ENCODE data around the gene WARS2.
"Not testable (repeated sequence)": the region's sequence is repeated elsewhere in the genome, so short reads cannot be mapped to it uniquely, and the experiment has no call there.

Gene WARS2

DNA sequence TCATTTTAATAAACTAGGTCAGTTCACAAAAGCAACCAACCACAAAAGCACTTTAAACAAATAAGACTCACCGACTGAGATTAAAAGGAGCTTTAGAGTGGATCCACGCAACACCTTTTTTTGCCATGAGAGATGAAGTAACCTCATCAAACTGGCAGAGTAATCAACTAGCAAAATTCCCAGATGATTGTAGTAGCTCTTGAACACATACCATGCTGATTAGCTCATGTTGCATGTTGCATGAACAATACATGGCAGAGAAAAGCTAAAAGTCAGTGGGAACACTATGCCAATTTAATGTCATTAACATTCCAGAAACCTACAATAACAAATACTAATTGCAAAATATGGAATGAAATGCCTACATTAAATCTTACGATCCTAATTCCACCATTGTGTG is 4.1 kb downstream of the WARS2 start:
- DNase-seq: no peak

DNA sequence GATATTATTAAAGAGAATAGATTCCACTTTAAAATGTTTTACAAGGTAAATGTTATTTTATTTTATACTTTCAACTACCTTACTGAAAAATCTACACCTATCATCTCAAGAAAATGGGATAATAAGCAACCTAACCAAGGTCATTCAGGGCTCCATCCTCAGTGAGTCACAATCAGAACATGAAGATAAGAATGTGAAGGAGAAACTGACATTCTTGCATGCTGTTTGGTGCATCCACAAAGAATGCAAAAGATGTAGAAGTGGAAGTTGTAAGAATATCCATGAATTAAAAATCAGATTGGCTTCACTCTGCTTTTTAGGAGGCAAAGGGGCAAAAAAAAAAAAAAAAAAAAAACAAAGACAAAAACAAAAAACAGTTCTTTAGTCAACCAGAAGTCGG is 6.5 kb downstream of the WARS2 start:
- DNase-seq: no peak

DNA sequence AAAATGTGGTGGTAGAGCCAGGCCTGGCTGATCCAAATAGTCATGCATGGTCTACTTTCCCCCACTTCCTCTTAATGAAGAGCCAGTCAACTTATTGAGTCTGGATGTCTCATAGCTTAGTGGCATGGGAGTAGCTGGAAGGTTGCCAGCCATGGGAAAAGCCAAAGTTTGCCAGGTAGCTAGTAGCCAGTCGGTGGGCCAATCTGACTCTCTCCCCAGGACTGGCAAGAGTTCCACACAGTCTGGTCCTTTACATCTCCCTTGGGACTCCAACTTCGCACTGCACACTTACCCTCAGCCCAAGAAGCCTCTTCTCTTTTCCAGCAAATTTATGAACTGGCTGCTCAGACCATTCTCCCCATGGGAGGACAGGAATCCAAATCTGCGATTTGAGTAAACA is 8.3 kb downstream of the WARS2 start:
- no peak for DNase-seq

DNA sequence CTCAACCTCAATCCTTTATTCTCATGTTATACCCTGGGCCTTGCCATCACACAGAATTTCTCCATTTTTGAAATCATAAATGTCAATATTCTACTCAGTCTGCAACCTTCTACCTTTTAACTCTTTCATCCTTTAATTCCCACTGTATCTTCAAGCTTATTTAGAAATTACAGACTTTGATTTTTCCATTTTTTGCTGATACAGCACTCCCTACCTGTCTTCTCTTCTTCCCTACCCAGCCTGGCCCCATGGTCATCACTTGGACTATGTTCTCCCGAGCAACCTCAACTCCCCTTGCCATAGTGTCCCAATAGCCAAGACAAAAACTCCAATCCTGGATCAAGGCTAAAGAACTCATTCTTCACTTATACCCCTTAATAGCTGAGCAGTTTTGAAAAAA is 14.6 kb downstream of the WARS2 start:
- DNase-seq: no peak

DNA sequence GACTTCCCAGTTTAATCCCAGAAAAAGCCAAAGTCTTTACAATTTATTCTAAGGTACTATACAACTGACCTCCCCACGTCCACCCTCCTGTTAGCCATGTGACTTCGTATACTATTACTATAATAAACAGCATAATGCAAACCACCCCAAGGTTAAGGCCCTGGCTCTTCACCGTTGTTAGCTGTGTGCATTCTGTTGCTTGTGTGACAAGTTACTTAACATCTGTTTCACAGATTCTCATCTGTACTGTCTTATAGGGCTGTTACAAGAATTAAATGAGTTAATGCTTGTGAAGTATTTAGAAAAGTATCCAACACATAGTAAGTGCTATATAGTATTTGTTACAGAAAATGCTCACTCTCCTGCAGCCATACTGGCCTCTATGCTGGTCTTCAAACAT is 15.7 kb downstream of the WARS2 start:
- no peak for DNase-seq

DNA sequence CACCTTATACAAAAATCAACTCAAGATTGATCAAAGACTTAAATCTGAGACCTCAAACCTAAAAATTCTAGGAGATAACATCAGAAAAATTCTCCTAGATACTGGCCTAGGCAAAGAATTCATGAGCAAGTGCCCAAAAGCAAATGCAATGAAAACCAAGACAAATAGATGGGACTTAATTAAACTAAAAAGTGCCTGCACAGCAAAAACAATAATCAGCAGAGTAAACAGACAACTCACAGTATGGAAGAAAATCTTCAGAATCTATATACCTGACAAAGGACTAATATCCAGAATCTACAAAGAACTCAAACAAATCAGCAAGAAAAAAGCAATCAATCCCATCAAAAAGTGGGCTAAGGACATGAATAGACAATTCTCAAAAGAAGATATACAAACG is 18.6 kb downstream of the WARS2 start:
- DNase-seq: not testable (repeated sequence)

DNA sequence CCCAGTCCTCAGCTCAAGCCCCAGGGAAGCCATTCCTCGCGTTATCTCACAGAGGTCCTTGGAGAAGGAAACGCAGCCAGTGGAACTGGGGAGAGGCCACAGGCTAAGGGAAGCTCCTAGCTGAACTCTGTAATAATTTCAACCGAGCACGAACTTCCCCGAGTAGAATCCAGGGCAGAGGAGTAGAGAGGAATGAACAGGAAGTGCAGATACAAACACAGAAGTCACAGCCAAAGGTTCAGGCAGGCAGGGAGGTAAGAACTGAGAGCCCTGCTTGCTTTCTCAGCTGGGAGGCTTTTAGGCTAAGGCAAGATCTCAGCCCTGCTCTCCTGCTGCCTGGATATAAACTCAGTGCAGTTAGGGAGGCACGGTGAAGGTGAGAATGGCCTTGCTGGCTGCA is 23.7 kb downstream of the WARS2 start:
- no peak for DNase-seq

DNA sequence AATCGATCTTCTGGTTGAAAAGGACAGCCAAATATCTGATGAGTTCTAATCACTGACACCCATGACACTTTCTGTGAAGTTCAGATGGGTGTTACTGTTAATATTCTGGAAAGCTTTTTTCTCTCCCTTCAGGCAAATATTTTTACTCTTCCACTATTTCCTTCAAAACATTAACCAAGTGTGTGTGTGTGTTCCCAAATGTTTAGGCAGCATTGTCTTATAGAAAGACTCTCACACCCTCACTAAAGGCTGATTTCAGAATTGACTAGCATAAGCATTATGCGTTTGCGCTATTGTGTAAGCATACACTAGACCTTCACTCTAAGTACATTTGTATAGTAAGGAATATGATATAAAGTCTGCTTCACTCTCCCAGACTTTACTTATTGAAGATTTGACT is 24.7 kb downstream of the WARS2 start:
- DNase-seq: no peak

DNA sequence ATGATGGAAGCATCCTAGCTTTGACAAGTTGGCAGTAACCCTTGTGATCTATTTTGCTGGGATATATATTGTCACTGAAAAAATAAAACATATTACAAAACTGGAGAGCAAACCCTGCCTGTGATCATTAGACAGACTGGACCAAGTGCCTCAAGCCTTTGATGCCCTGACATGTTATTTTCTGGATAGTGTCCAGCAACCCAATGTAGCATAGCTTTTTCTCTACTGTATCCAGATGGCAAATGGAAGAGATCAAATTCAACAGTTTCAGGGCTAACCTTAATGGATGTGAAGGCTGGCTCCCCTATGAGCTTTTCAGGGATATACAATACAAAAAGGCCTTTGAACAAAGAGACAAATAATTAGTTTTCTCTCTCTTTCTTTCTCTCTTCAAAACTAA is 25.1 kb downstream of the WARS2 start:
- no peak for DNase-seq

DNA sequence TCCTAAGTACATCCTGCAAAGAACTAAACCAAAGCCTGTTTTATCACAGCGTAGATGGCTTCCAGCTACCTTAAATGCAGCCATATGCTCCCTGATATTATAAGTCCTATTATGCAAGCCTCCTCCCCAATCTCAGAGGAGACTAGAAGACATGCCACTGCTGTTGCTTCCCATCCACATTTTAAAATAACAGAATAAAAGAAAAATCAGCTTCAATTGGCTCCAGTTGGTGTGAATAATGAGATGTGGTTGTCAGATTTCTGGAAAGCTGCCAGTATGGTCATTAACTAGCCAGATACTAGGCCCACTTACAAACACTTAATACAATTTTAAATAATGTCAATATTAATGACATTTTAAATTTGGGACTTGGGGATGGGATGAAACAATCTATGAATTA is 25.7 kb downstream of the WARS2 start:
- DNase-seq: no peak

DNA sequence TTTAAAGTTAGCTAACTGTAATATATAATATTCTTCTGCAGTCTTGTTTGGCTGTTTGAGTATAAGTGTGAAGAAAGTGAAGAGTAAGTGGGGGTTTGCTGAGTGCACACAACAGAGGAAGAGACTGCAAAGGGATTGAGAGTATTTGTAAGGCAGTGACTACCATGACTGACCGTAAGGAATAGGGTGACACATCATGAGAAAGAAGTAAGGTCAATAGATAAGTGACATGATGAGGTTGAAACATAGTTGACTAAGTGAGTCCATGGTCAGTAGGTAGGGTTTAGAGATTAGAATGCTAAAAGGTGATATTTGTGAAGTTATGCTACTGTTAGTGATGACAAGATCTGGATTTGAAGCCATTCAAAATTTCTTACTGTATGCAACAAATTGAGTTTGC is 27.7 kb downstream of the WARS2 start:
- no peak for DNase-seq

DNA sequence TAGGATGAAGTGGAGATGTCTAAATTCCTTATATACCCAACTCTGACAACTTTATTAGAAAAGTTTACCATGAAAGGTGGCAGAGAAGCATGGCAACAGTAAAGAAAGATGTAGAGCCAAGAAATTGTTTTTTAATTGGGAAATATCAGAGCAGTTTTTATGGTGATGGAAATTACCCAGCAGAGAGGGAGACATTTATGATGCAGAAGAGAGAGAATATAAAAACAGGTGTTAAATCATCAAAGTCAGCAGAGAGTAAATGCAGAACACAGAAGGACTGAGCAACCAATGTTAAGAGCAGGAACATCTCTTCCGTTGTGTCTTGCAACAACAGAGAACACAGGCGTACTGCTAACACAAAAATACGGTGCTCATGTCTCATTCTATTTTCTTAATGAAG is 28.2 kb downstream of the WARS2 start:
- DNase-seq: no peak

DNA sequence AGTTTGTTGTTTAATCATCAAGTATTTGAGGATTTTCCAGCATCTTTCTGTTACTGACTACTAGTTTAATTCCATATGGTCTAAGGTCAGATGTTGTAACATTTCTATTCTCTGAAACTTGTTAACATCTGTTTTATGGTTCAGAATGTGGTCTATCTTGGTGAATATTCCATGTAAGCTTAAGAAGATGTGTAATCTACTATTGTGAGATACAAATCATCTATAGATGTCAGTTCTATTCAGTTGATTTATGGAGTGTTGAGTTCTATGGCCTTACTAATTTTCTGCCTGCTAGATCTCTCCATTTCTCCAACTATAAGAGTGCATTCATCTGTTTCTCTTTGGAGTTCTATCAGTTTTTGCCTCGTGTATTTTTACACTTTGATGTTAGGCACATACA is 31.5 kb downstream of the WARS2 start:
- no peak for DNase-seq

DNA sequence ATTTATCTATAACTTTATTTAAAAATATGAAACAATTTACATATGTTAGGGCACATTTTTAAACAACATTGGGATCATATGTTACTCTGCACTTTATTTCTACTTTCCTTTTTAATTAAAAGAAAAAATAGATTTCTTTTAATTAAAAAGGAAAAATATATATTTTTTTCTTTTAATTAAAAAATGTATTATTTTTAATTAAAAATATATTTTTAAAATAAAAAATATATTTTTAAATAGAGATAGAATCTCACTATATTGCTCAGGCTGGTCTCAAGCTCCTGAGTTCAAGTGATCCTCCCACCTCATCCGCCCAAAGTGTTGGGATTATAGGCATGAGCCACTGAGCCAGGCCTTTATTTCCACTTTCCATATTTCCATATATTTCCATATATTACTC is 36.7 kb downstream of the WARS2 start:
- DNase-seq: no peak

DNA sequence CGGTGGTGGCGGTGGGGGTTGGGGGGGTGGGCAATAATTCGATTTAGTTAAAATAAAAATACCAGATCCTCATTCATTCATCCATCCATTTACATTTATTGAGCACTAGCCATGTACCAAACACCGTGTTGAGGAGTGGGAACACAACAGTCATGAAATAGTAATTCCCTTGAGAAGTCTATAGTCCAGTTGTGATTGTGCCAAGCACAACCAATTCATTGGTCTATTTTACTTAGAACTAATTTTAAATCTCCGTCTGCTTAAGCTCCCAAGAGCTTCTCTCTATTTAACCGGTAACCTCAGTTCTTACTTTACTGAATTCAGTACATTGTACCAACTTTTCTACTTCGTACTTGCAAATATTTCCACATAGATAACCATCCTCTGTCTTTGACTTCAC is 38.4 kb downstream of the WARS2 start:
- DNase-seq: no peak

DNA sequence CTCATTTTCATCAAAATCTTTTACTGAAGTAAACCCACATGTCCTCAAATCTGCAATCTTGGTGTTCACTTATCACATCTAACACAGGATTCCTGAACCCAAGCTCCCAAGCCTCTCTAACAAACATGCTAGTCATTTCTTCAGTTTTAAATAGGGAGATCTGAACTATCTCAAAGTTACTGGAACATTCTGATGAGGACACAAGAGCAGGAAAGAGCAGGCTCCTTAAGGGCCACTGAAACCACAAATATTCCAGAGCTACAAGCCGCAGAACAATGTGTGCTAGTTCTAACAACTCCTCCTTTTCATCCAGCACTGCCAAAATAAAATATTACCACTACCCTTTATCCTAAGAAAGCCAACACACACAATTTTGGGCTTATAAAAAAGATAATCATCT is 38.9 kb downstream of the WARS2 start:
- no peak for DNase-seq

DNA sequence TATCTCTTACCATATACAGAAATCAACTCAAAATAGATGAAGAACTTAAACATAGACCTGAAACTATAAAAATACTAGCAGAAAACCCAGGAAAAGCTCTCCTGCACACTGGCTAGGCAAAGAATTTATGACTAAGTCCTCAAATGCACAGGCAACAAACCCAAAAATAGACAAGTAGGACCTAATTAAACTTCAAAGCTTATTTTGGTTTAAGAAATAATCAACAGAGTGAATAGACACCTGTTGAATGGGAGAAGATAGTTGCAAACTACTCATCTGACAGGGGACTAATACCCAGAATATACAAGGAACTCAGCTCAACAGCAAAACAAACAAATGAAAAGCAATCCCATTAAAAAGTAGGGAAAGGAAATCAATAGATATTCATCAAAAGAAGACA is 40.7 kb downstream of the WARS2 start:
- no peak for DNase-seq

DNA sequence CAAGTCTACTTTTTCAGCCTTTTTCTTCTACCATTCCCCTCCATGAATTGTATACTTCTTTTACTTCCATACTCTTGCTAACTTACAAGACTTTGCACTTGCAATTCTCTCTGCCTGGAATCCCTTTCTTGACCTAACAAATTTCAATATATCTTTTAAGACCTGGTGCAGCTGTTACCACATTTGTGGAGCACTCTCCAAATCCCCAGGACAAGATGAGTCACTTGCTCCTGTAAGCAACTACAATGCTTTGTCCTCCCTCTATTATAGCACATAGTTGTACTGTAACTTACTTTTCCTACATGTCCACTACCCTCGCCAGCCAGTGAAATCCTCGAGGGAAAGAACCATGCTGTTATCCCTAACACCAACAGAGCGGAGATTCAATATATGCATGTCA is 43.1 kb downstream of the WARS2 start:
- DNase-seq: no peak

DNA sequence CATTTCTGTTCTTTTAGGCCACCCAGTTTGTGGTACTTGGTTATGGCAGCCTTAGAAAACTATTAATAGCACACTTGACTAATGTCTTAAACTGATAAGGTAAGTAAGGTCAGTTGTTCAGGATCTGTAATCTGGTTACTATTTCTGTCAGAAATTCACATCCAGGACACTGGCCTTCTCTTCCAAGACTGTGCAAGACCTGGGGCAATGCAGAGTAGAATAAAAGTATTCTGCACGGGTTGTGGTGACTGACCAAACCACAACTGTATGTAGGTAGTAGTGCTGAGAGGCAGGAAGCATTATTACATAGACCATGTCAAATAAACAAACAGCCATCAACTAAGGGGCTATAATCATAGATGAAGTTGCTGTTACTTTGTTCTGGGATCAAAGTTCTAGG is 46.7 kb downstream of the WARS2 start:
- DNase-seq: no peak

DNA sequence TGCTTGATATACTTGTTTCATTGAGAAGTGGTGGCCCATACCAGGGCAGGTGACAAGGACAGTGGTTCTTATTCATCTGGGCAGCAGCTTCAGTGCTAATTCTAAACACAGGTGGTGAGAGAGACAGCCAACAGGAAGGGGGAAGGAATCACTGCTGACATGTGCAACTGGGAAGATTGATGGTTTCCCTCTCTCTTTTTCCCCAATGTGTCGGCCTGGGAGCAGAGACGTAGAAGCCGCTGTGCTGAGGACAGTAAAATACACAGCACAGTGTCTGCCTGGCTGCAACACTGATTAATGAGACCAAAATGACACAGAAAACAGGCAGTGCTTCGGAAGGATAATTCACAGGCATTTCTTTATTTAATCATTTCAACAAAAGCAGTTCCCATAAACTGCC is 48.8 kb downstream of the WARS2 start:
- DNase-seq: no peak

DNA sequence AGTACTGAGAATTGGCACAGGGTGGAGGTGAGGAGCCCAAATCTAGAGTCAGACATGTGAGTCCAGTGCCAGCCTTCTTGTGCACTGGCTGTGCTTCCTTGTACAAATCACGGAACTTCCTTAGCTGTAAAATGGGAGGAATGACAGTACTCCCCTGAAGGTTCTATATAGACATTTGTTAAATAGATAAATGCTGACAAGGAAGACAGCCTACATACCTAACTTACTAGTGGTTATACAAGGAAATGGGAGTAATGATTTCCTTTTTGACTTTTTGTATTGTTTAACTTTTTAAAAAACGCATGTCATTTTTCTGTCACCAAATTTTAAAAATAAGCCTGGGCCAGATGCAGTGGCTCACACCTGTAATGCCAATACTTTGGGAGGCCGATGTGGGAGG is 50.2 kb downstream of the WARS2 start:
- no peak for DNase-seq

DNA sequence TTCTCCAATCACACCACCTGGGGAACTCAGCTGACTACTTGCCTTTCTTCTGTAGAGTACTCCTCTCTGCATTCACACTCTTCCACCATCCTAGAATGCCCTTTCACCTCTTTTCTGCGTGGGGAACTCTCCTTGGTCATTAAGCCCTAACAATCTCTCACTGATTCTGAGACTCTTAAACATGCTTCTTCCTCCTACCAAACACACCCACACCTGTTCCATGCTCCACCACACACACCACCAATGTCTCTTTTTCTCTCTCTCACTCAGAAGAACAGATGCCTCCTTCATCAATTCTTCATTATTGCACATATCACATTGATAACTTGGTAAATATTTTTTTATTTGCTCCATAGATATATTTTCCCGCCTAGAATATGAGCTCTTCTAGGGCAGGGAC is 53.6 kb downstream of the WARS2 start:
- DNase-seq: no peak

DNA sequence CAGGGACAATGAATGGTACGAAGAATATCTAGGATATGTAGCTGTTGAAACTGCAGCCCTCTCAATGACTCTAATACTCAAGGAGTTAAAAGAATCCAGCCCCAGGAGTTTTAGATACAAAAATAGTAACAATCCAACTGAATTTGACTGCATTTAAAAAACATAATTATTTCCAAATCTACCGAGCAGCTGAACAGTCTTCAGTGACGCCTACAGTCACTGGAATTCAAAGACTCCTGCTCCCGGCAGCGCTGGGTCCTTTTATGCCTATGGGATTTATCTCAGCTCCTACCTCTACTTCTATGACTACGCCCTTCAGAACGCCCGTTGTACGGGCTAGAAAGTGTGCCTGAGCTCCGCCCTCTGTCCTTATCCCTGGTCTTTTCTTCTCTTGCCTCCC is 55.7 kb downstream of the WARS2 start:
- DNase-seq: no peak

DNA sequence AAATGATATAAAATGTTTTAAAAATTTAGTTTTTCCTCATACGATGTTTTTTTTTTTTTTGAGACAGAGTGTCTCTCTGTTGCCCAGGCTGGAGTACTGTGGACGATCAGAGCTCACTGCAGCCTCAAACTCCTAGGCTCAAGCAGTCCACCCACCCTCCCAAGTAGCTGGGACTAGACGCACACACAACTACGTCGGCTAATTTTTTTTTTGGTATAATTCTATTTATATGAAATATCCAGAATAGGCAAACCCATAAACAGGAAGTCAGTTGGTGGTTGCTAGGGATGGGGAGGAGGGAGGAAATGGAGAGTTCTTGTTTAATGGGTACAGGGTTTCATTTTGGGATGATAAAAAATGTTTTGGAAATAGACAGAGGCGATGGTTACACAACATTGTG is 56.5 kb downstream of the WARS2 start:
- no peak for DNase-seq

DNA sequence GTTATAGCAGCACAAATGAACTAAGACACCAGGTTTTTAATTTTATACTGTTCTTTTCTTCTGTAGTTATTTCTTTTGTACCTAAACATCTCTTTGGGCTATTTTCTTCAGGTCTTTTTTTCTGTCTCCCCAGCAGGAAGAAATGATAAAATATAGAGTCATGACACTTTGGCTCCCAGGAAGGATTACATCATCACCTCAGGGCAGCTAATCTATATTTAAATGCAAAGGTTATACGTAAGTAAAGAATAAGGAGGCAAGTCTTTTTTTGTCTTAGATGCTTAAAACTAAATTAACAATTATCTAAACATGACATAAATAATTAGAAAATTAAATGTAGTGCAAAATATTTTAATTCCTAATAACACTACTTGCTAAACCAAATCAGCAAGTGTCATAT is 57.0 kb downstream of the WARS2 start:
- no peak for DNase-seq

DNA sequence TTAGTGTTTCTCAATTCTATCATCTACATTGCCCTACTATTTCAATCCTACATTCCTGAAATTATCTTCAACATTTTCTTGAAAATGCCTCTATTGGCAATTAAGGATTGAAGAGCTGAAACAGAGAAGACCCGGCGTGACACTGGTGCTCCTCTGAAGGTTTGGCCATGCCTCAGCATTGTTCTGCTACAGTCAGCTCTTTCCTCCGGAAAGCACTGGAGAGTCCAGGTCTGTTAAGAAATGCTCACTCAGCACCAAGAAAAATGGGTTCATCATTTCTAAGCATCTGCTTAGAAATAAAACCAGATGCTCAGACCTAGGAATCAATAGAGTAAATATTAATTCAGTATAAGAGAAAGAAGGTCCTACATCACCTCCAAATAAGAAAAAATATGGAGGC is 58.8 kb downstream of the WARS2 start:
- DNase-seq: no peak

Data from effector CD4-positive, alpha-beta T cell (primary cell).